ENCODE data around the gene KRTAP5-1. TPM values are rescaled to one million over a fixed set of nuclear protein-coding genes. Genes with fewer than 3 reads are reported as not detected.

The KRTAP5-1 gene
- polyA plus RNA-seq, 3 donors, result 0.18 TPM; not detected in 2

GRCh38 chr11:1573077-1573902, 11.8 kb downstream of the KRTAP5-1 start:
- no peak for DNase-seq (ENCODE audit: low read depth in 3 of 3, low spot score in 2 of 3)

GRCh38 chr11:1572197-1573076, 12.6 kb downstream of the KRTAP5-1 start, which contains the start of gene DUSP8:
Gene DUSP8, minus strand, starts transcription at chr11:1572271. Its CDS starts 6,445 bp downstream, at chr11:1565826.
- no peak for DNase-seq (ENCODE audit: low read depth in 3 of 3, low spot score in 2 of 3)

- DNase-seq (ENCODE audit: low read depth in 3 of 3, low spot score in 2 of 3), result no peak
These were observed 13.3 kb downstream of the KRTAP5-1 start for GRCh38 chr11:1571760-1572196.

- DNase-seq (ENCODE audit: low read depth in 3 of 3, low spot score in 2 of 3), result no peak
These were observed 14.0 kb downstream of the KRTAP5-1 start for GRCh38 chr11:1570896-1571759.

- DNase-seq (ENCODE audit: low read depth in 3 of 3, low spot score in 2 of 3), result no peak
These were observed 14.6 kb downstream of the KRTAP5-1 start for GRCh38 chr11:1570531-1570895.

- DNase-seq (ENCODE audit: low read depth in 3 of 3, low spot score in 2 of 3), result no peak
These were observed 15.1 kb downstream of the KRTAP5-1 start for GRCh38 chr11:1570001-1570453.

GRCh38 chr11:1569251-1569780, 15.8 kb downstream of the KRTAP5-1 start:
- no peak for DNase-seq (ENCODE audit: low read depth in 3 of 3, low spot score in 2 of 3)

- DNase-seq (ENCODE audit: low read depth in 3 of 3, low spot score in 2 of 3), result no peak
These were observed 16.6 kb downstream of the KRTAP5-1 start for GRCh38 chr11:1568441-1568911.

GRCh38 chr11:1567721-1568100, 17.4 kb downstream of the KRTAP5-1 start:
- no peak for DNase-seq (ENCODE audit: low read depth in 3 of 3, low spot score in 2 of 3)

- no peak for DNase-seq (ENCODE audit: low read depth in 3 of 3, low spot score in 2 of 3)
These were observed 17.9 kb downstream of the KRTAP5-1 start for GRCh38 chr11:1567052-1567720.

- DNase-seq (ENCODE audit: low read depth in 3 of 3, low spot score in 2 of 3), result no peak
These were observed 18.6 kb downstream of the KRTAP5-1 start for GRCh38 chr11:1566381-1567051.

GRCh38 chr11:1565904-1566247, 19.2 kb downstream of the KRTAP5-1 start:
- DNase-seq (ENCODE audit: low read depth in 3 of 3, low spot score in 2 of 3), result no peak

- no peak for DNase-seq (ENCODE audit: low read depth in 3 of 3, low spot score in 2 of 3)
These were observed 19.7 kb downstream of the KRTAP5-1 start for GRCh38 chr11:1565173-1565903.

GRCh38 chr11:1564535-1565172, 20.4 kb downstream of the KRTAP5-1 start:
- DNase-seq (ENCODE audit: low read depth in 3 of 3, low spot score in 2 of 3), result no peak

- no peak for DNase-seq (ENCODE audit: low read depth in 3 of 3, low spot score in 2 of 3)
These were observed 21.2 kb downstream of the KRTAP5-1 start for GRCh38 chr11:1563697-1564534.

GRCh38 chr11:1563149-1563638, 21.9 kb downstream of the KRTAP5-1 start:
- no peak for DNase-seq (ENCODE audit: low read depth in 3 of 3, low spot score in 2 of 3)

All from right renal cortex interstitium (tissue), 3 donors.